IPS-18c (cell line): ENCODE data around the gene MR1.

Source experiments
- H3K4me3 ChIP-seq: 2 replicates; pipeline ENCODE4 v1.7.0; 2013; ENCODE audit warnings: low read depth, mild to moderate bottlenecking, low read length, moderate library complexity; ENCODE audit not compliant: insufficient read depth
- H3K9me3 ChIP-seq: one replicate; pipeline ENCODE4 v1.6.1; 2013; ENCODE audit warnings: mild to moderate bottlenecking, low read length, moderate library complexity; ENCODE audit not compliant: control insufficient read depth, insufficient read depth

Gene MR1

GRCh38 chr1:181081395-181081794 lies 47.6 kb downstream of the MR1 start:
- Histone ChIP-seq H3K9me3 (no peaks in the 10 kb centered on the region), H3K4me3 (no peak overlapping the region)

- H3K4me3 ChIP-seq, result no peak overlapping the region
- H3K9me3 ChIP-seq, result no peaks in the 10 kb centered on the region
These were observed 50.2 kb downstream of the MR1 start for GRCh38 chr1:181083842-181084605.

- H3K4me3 ChIP-seq, result no peak overlapping the region
These were observed 50.8 kb downstream of the MR1 start for GRCh38 chr1:181084606-181084969.

GRCh38 chr1:181086091-181086490 lies 52.3 kb downstream of the MR1 start:
- peaks cover 3% of the 10 kb centered on the region for H3K9me3 ChIP-seq

More at GRCh38 chr1:181084606-181084969, 50.8 kb downstream of the MR1 start:
- peaks cover 2% of the 10 kb centered on the region for H3K9me3 ChIP-seq

GRCh38 chr1:181086926-181087325 lies 53.1 kb downstream of the MR1 start:
- Histone ChIP-seq H3K4me3 (no peak overlapping the region), H3K9me3 (peaks cover 3% of the 10 kb centered on the region)

More at GRCh38 chr1:181086091-181086490, 52.3 kb downstream of the MR1 start:
- H3K4me3 ChIP-seq, result no peak overlapping the region

- Histone ChIP-seq H3K4me3 (no peak overlapping the region), H3K9me3 (peaks cover 3% of the 10 kb centered on the region)
These were observed 53.7 kb downstream of the MR1 start for GRCh38 chr1:181087400-181087901.

GRCh38 chr1:181088079-181089016 lies 54.6 kb downstream of the MR1 start, which contains the start of gene IER5:
IER5 (plus strand) TSS chr1:181088700; CDS start chr1:181088903, 203 bp downstream.
- H3K4me3 ChIP-seq, result peak within 1 kb of the TSS; percentile 80

GRCh38 chr1:181089017-181089675 lies 55.4 kb downstream of the MR1 start:
- H3K4me3 ChIP-seq, result peak overlapping the region; percentile 80

More at GRCh38 chr1:181088079-181089016, 54.6 kb downstream of the MR1 start, which contains the start of gene IER5:
- H3K9me3 ChIP-seq, result peaks cover 3% of the 10 kb centered on the region

GRCh38 chr1:181089676-181090544 lies 56.1 kb downstream of the MR1 start:
- Histone ChIP-seq H3K9me3 (peaks cover 3% of the 10 kb centered on the region), H3K4me3 (peak overlapping the region; percentile 80)

More at GRCh38 chr1:181089017-181089675, 55.4 kb downstream of the MR1 start:
- H3K9me3 ChIP-seq, result peaks cover 3% of the 10 kb centered on the region

- Histone ChIP-seq H3K4me3 (peak overlapping the region; percentile 80), H3K9me3 (peaks cover 3% of the 10 kb centered on the region)
These were observed 56.9 kb downstream of the MR1 start for GRCh38 chr1:181090641-181091126.

- no peak overlapping the region for H3K4me3 ChIP-seq
These were observed 57.7 kb downstream of the MR1 start for GRCh38 chr1:181091309-181092040.

GRCh38 chr1:181092056-181092455 lies 58.3 kb downstream of the MR1 start:
- Histone ChIP-seq H3K9me3 (peaks cover 3% of the 10 kb centered on the region), H3K4me3 (no peak overlapping the region)

More at GRCh38 chr1:181091309-181092040, 57.7 kb downstream of the MR1 start:
- H3K9me3 ChIP-seq, result peaks cover 3% of the 10 kb centered on the region

GRCh38 chr1:181092883-181093458 lies 59.2 kb downstream of the MR1 start:
- Histone ChIP-seq H3K9me3 (peaks cover 3% of the 10 kb centered on the region), H3K4me3 (no peak overlapping the region)

- peaks cover under 1% of the 10 kb centered on the region for H3K9me3 ChIP-seq
- no peak overlapping the region for H3K4me3 ChIP-seq
These were observed 60.8 kb downstream of the MR1 start for GRCh38 chr1:181094416-181095212.
